HuH-7 (cell line): ENCODE results near the gene DGCR8.

Experiments used
- DNase-seq: peaks from one replicate; pipeline ENCODE4 v3.0.0; 2011; ENCODE audit warnings: low spot score

The DGCR8 gene

DNA sequence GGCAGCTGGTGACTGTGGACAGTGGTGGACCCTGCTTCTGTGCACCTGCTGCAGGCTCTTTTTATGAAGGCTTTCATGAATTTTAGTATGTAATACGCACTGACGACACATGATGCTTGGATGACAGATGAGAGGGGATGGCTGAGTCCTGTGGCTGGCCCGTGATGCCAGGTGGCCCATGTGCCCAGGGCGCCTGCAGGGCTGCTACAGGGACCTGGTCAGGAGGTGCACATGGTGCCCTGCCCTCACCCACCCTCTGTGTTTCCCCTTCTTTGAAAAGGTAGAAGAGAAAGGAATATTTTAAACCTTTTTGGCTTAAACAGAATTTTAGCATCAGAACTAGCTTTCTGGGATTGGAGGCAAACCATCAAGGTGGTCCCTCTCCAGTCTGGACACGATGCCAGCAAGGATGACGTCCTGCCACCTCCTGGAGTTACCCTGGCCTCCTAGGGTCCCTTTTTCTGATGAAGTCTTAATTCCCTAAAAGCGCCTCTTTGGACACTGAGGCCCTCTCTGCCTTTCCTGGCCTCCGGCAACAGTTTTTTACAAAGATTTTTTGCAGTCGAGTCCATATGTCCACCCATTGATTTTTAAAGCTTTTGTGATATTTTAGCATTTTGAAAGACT is 30.4 kb downstream of the DGCR8 start:
- no peak for DNase-seq

- peak; percentile 79 for DNase-seq
Measured at GRCh38 chr22:20111045-20111688, 31.1 kb downstream of the DGCR8 start.

- no peak for DNase-seq
Measured at GRCh38 chr22:20111689-20112622, 31.9 kb downstream of the DGCR8 start.

DNA sequence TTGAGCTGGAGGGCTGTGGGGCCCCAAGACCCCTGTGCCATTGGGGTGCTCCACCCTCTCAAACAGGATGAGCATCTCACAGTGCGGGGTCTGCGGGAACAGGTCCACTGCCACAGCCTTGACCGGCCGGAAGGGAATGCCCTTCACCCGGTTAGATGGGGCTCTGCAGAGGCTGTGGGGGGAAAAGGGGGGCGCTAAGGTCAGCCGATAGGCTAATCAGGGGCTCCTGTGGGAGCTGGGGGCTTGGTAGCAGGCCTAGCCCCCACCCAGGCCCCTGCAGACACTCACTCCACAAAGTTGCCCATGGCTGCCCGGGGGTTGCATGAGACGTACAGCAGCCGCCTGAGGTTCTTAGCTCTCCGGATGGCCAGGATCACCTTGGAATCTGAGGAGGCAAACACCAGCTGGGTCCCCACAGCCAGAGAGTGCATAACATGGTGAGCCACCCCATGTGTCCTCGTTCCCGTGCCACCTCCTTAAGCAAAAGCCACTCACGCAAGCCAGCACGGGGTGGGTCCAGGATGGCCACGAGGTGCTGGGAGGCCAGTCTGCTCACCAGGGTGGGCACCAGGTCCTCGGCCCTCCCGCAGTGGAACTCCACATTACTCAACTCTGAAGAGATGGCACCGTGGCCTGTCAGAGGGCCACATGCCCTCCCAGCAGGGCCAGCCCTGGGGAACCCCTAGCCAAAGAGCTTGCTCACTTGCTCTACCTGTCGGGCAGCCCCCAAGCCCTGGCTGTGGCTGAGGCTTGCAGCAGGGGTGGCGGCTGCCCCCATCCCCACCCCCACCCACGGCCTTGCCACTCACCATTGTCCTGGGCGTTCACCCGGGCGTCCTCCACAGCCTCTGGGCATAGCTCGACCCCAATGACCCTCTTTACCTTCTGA is 32.8 kb downstream of the DGCR8 start:
- DNase-seq = no peak

DNA sequence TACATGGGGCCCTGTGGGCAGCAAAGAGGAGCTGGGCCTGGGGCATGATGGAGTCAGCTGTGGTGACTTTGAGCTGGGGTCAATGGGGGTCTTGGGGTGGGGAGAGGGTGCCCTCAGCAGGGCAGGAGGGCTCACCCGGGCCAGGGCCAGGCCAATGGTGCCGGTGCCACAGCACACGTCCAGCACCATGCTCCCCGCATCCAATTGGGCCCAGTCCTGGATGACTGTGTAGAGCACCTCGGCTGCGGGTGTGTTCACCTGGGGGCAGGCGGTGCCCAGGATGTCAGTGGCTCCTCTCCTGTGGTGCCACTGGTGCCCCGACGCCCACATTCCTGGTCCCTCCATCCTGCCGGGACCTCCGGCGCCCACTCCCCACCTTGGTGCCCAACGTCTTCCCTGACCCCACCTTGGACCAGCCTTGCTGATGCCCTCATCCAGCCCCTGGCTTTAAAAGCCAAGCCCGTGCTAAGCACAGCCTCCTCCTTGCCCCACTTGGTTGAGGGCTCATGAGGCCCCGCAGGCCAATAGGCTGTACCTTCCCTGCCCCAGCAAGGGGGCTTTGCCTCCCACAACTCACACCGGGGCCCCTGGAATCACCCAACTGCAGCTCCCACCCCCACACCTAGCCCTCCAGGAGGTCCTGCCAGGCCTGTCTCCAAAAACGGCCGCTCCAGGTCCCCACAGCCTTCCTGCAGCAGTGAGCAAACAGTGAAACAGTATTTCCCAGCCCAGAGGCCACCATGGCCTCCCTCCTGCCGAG is 33.7 kb downstream of the DGCR8 start:
- DNase-seq = no peak

GRCh38 chr22:20114506-20115475 is 34.8 kb downstream of the DGCR8 start:
- no peak for DNase-seq

- DNase-seq = no peak
Measured at GRCh38 chr22:20115691-20116375, 35.8 kb downstream of the DGCR8 start, which contains the start of gene RANBP1. Gene RANBP1, plus strand, starts transcription at chr22:20116104. Its CDS starts 81 bp downstream, at chr22:20116185.

DNA sequence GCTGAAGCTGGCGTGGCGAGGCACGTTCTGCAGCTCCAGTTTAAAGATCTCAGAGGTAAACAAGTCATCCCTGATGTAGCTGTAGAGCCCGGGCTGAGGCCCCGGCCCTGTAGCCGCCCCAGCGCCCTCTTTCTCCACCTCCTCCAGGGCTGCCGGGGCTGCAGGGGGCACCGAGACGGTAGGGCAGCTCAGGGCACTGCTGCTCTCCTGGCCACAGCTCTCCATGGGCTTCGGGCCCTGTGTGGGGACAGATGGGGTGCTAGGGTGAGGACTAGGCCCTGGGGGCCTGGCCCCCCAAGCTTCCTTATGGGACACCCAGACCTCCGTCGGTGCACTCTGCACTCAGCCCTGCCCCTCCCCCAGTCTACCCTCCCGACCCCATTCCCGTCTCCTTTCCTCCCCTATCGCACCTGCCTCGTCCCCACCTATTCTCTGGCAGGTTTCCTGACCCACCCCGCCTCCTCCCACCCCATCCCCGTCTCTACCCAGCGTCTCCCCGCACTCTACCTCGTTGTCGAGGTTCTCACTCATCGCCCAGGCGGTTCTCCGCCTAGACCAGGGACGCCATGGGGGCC is 36.4 kb downstream of the DGCR8 start:
- DNase-seq = no peak

- peak; percentile 100 for DNase-seq
Measured at GRCh38 chr22:20116951-20117632, 37.1 kb downstream of the DGCR8 start, which contains the start of gene TRMT2A. Gene TRMT2A, minus strand, starts transcription at chr22:20117226. Its CDS starts 320 bp downstream, at chr22:20116906.

GRCh38 chr22:20117633-20118299 is 37.7 kb downstream of the DGCR8 start:
- DNase-seq = no peak

GRCh38 chr22:20118300-20119020 is 38.4 kb downstream of the DGCR8 start:
- DNase-seq = no peak

- DNase-seq = no peak
Measured at GRCh38 chr22:20121856-20122415, 41.9 kb downstream of the DGCR8 start.

- no peak for DNase-seq
Measured at GRCh38 chr22:20123366-20124082, 43.5 kb downstream of the DGCR8 start.

GRCh38 chr22:20124083-20124787 is 44.2 kb downstream of the DGCR8 start:
- DNase-seq = no peak
